Bronchial epithelial cell (primary cell): ENCODE results near the gene LIN28B. TPM values are rescaled to one million over a fixed set of nuclear protein-coding genes. Genes with fewer than 3 reads are reported as not detected.
A peak's percentile ranks its signal among the peaks of the same experiment; 100 is the strongest.
"Not testable (repeated sequence)": the region's sequence is repeated elsewhere in the genome, so short reads cannot be mapped to it uniquely, and the experiment has no call there.

Source experiments
- DNase-seq: peaks from one replicate; pipeline ENCODE4 v3.0.0-alpha.2; 2010; ENCODE audit warnings: low read depth
- FAIRE-seq: peaks from 2 replicates; lab custom pipeline; 2011; peaks lifted over from hg19 to GRCh38; lab: Jason Lieb, UNC
- H3K27me3 ChIP-seq: 2 replicates; pipeline ENCODE4 v1.5.1; 2011; ENCODE audit warnings: low read length; ENCODE audit not compliant: control insufficient read depth, insufficient read depth
- H3K36me3 ChIP-seq: 2 replicates; pipeline ENCODE4 v1.5.1; 2011; ENCODE audit warnings: low read length; ENCODE audit not compliant: control insufficient read depth, insufficient read depth
- H3K4me3 ChIP-seq: 2 replicates; pipeline ENCODE4 v1.5.1; 2011; ENCODE audit warnings: mild to moderate bottlenecking, low read depth, low read length, control low read depth
- total RNA-seq: library from RNA; depleted of rRNA; stranded (reverse); fragments of >200 nt; gene quantifications from 2 replicates; pipeline ENCODE4 v1.2.1, GENCODE V29; 2014
- TF ChIP-seq, protein P1 (sequence below): IDR thresholded peaks from 2 replicates; pipeline ENCODE4 v1.5.1; 2011; ENCODE audit warnings: mild to moderate bottlenecking, moderate library complexity, low read length, control low read depth, inconsistent platforms; ENCODE audit not compliant: insufficient read depth, severe bottlenecking

Gene LIN28B
- total RNA-seq, 1 donor from 2014 or later = not detected

DNA sequence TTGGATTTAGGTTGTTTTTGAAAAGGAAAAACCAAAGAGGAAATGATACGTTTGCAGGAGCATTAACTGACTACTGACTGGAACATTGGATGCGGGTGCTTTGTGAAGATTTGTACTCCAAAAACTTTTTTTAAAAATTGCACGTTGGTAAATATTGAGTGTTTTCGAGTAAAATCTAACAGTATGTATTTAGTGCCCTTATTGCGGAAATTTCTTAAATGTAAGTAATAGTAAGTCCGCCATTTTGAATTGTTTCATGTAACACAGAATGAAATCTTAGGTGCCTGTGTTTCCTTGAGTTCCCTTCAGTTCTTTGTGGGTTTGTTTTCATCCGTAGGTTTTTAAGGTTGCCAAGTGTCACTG is 15.2 kb upstream of the LIN28B start:
- H3K27me3 ChIP-seq = peaks cover 14% of the 10 kb centered on the region
- no peak overlapping the region for H3K4me3 ChIP-seq
- TF ChIP-seq, protein P1, sequence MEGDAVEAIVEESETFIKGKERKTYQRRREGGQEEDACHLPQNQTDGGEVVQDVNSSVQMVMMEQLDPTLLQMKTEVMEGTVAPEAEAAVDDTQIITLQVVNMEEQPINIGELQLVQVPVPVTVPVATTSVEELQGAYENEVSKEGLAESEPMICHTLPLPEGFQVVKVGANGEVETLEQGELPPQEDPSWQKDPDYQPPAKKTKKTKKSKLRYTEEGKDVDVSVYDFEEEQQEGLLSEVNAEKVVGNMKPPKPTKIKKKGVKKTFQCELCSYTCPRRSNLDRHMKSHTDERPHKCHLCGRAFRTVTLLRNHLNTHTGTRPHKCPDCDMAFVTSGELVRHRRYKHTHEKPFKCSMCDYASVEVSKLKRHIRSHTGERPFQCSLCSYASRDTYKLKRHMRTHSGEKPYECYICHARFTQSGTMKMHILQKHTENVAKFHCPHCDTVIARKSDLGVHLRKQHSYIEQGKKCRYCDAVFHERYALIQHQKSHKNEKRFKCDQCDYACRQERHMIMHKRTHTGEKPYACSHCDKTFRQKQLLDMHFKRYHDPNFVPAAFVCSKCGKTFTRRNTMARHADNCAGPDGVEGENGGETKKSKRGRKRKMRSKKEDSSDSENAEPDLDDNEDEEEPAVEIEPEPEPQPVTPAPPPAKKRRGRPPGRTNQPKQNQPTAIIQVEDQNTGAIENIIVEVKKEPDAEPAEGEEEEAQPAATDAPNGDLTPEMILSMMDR = no peak
- DNase-seq = no peak
- no peak for FAIRE-seq
- no peaks in the 10 kb centered on the region for H3K36me3 ChIP-seq

DNA sequence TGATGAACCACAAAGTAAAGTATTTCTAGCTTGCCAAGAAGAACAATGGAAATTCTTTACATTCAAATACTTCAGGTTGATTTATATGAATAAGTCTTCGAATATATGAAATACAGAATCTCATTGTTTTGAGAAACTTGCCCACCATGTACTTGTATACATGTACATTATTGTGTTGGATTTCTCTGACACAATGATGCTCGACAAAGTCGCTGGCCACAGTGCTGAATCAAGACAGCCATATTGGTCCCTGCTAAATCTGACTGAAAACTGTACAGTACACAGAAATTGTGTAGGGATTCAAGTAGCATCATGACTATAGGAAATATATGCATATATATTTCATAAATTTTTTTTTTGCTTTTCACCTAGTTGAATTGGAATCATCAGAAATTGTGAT is 13.1 kb upstream of the LIN28B start:
- FAIRE-seq (no peak), DNase-seq (peak; percentile 29)
- TF ChIP-seq, protein P1 = no peak
- no peaks in the 10 kb centered on the region for H3K36me3 ChIP-seq
- H3K4me3 ChIP-seq = no peak overlapping the region
- H3K27me3 ChIP-seq = peaks cover 14% of the 10 kb centered on the region

DNA sequence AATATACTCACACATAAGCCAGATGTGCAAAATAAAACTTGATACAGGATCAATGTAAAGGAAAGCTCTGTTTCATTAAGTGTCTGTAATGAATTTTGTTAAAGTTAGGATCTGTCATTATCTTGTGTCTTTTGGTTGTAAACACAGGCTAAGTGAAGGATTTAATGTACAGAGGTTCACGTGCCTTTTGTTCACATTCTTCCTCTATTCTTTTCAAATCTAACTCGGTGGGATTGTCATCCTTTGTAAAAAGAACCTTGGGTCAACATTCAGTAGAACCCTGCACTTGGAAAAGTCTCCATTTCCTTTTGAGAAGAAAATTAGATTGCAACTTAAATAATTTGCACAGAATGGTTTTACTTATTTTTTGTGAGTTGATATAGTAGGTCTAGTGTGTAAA is 7.7 kb upstream of the LIN28B start:
- H3K27me3 ChIP-seq = peaks cover 21% of the 10 kb centered on the region
- no peak for FAIRE-seq
- TF ChIP-seq, protein P1 = no peak
- no peaks in the 10 kb centered on the region for H3K36me3 ChIP-seq
- no peak overlapping the region for H3K4me3 ChIP-seq
- no peak for DNase-seq

DNA sequence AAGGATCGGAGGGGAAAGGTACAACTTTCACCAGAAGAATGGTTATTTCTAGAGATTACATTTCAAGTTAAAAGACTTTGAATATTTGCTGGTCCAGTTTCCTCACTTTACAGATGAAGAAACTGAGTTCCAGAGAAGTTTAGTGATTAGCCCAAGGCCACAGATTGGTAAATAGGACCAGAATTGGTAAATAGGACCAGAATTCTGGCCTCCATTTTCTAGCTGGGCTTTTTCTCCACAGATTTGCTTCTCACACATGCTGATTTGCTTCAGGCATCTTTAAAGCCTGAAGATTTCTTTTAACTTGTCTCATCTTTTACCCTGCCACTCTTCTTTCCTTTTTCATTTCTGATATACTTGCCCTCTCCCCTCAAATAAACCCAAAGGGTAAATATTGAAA is 5.2 kb upstream of the LIN28B start:
- no peak for DNase-seq
- Histone ChIP-seq H3K36me3 (no peaks in the 10 kb centered on the region), H3K27me3 (peaks cover 30% of the 10 kb centered on the region), H3K4me3 (no peak overlapping the region)
- FAIRE-seq = no peak
- TF ChIP-seq, protein P1 = no peak

DNA sequence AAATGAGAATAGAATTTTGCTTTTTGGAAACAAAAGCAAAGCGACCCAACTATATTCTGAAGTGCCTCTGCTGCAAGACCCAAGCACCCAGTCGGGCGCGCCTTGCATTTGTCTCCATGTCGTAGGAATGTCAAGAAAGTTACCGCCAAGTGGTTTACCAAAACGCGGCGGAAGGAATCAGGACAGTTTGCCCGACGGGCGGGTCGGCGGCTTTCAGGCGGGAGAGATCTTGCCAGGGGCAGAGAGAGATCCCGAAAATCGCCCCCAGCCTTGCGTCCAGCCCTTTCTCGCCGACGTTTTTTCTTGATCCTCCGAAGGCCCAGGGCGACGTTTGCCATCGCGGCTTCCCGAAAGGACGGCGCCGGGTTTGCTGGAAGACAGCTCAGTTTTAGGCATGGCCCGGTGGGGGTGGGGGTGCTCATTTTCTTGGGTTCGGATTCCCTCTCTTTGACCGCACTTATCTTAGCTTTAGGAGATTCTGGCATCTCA is 4.0 kb upstream of the LIN28B start:
- TF ChIP-seq, protein P1 = no peak
- Histone ChIP-seq H3K4me3 (no peak overlapping the region), H3K27me3 (peaks cover 38% of the 10 kb centered on the region), H3K36me3 (no peaks in the 10 kb centered on the region)
- no peak for FAIRE-seq
- no peak for DNase-seq

DNA sequence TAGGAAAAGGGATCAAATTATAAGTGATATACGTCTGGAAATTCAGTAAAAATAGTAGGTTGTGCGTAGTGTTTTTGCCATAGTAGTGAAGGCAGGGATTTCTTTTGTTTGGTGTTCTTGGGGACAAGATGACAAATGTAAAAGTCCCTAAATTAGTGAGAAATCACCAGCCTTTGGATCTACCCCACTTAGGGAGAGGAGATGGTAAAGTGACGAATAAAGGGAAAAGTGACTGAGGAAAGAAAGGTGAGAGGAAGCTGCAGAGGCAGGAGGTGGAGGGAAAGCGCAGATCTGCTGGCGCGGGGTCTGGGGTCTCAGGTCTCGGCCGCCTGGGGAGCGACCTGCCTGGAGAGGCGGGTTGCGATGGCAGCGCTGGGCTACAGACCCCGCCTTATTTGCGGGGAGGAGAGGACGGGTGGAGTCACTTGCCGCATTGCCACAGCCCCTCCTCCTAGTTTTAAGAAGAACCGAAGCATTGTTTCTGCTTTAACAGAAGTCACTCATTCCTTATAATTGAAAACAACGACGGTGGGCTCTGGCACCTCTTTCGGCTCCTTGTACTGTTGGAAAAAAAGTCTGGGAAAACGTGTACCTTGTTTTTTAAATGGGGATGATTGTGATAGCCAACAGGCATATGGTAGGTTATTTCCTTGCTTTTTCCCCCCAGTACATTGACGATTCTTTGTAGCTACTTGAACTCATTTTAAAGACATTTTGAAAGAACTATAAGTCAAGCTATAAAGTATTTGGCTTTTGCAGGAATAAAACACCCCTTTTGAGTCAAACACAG is 3.3 kb upstream of the LIN28B start:
- not testable (repeated sequence) for DNase-seq, H3K4me3 ChIP-seq, H3K36me3 ChIP-seq
- H3K27me3 ChIP-seq = peaks cover 42% of the 10 kb centered on the region
- FAIRE-seq = peak; percentile 82
